Measurements from ENCODE around the gene POLR3G.

DNA sequence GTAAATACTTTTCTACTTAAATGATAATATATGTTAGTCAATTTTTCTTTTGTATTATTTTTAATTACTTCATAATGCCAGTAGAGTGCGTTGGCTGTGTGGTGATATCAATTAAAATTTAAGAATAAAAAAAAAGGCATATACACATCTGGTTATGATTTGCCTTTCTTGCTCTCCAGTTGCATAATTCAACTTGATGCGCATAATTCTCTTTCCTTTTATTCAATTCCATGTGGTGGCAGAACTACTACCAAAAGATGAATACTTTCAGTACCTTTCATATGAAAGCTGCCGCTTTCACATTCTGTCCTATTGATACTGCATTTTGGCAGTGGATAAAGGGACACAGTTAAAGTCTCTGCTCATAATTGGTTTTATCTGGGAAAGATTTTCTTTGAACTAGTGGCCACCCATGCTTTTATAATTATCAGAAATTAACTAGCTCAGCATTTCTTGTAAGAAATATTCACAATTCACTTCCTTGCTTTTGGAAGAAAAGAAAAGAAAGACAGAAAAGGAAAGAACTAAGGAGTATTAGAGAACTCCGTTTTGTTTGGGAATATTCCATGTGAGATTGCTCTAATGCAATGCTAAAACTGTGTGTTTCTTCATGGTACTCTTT lies 71.7 kb downstream of the POLR3G start:
- TF ChIP-seq POLR2A (IDR thresholded peaks at IDR 0.05; ENCODE audit: low read depth, low read length) (no peak), SPI1 (IDR thresholded peaks at IDR 0.05; ENCODE audit: low read depth, low read length) (no peak), TAF1 (IDR thresholded peaks at IDR 0.05; ENCODE audit: low read depth, low read length) (no peak)

Measured in GM12891 (cell line).